Naive B cell (primary cell): ENCODE results near the gene ACVR1. TPM values are rescaled to one million over a fixed set of nuclear protein-coding genes. Genes with fewer than 3 reads are reported as not detected.

ENCODE experiments used
- ATAC-seq, 2 donors: fragments of 150-1000 bp; cut with Tn5 transposase; 2 replicates each; pipeline ENCODE4 v1.10.0; 2021; ENCODE audit warnings: low read depth in 2 of 2, mild to moderate bottlenecking in 2 of 2, moderate library complexity in 2 of 2
- DNase-seq: peaks from one replicate; pipeline ENCODE4 v3.0.0; 2022
- H3K27ac Mint-ChIP-seq, 6 donors: one replicate each; pipeline ENCODE4 v1.8.0; 2020 to 2022; ENCODE audit warnings: mild to moderate bottlenecking in 6 of 6, mixed read lengths in 6 of 6, moderate library complexity in 5 of 6, inconsistent platforms in 2 of 6
- H3K27me3 Mint-ChIP-seq, 3 donors: one replicate each; pipeline ENCODE4 v1.8.0; 2021 to 2022; ENCODE audit warnings: mixed read lengths in 3 of 3, mild to moderate bottlenecking in 1 of 3
- H3K36me3 Mint-ChIP-seq, 2 donors: one replicate each; pipeline ENCODE4 v1.8.0; 2020 to 2022; ENCODE audit warnings: mixed read lengths in 2 of 2, inconsistent platforms in 1 of 2, mild to moderate bottlenecking in 1 of 2
- H3K4me1 Mint-ChIP-seq, 3 donors: one replicate each; pipeline ENCODE4 v1.8.0; 2020 to 2022; ENCODE audit warnings: mixed read lengths in 3 of 3, inconsistent platforms in 1 of 3, mild to moderate bottlenecking in 1 of 3, moderate library complexity in 1 of 3
- H3K4me3 Mint-ChIP-seq, 8 donors: one replicate each; pipeline ENCODE4 v1.8.0; 2020 to 2022; ENCODE audit warnings: mild to moderate bottlenecking in 8 of 8, mixed read lengths in 8 of 8, moderate library complexity in 8 of 8, inconsistent platforms in 2 of 8
- H3K9me3 Mint-ChIP-seq, 7 donors: one replicate each; pipeline ENCODE4 v1.8.0; 2020 to 2022; ENCODE audit warnings: mixed read lengths in 7 of 7, mild to moderate bottlenecking in 5 of 7, inconsistent platforms in 2 of 7, moderate library complexity in 1 of 7
- polyA plus RNA-seq, 6 donors: library from polyadenylated mRNA; unstranded; fragments of 300-500 nt; fragmentation: Illumina TruSeq; gene quantifications; one replicate each; pipeline ENCODE4 v1.2.3, GENCODE V29; 2021; ENCODE audit warnings: low read depth in 6 of 6

The ACVR1 gene
- 1 to 10 TPM in 5 of 6 donors, not detected in 1; 1.1 to 2.8 (median 1.6) TPM for polyA plus RNA-seq

DNA sequence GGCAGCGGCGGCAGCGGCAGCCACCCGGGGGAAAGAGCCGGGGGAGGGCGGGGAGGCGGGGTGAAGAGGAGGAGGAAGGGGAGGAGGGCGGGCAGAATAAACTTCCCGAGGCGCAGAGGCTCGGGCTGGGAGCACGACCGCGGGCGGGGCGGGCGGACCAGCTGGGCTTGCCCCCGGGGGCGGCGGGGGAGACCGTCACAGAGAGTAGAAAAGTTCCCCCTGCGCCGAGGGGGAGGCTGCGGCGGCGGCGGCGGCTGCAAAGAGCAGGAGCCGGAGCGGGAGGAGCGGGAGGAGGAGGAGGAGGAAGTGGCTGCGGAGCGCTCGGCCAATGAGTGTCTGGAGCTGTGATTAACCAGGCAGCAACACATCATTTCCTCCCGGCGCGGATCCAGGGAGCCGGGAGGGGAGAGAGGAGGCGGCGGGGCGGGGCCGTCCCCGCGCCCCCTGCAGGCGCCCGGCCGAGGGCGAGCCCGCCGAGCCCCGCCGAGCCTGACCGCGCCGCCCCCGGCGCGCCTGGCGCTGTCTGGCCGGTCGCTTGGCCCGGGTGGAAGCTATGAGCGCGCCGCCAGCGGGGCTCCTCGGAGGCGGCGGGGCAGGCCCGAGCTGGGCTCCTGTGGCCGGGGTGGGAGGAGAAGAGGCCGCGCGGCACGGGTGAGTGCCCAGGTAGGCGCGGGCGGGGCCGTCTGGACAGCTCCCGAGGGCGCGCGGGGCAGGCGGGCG is at the start of gene ACVR1:
ACVR1 (minus strand) TSS at position 265 of the 720 bp plus-strand sequence. CDS start 76,837 bp downstream, outside the sequence.
- Mint-ChIP-seq H3K4me1 (peaks cover 15 to 23% (median 15%) of the 10 kb centered on the region in 3 donors), H3K27me3 (no peaks in the 10 kb centered on the region), H3K4me3 (peak within 1 kb of the TSS; percentile 84 to 97 (median 94)), H3K9me3 (no peaks in the 10 kb centered on the region), H3K36me3 (no peaks in the 10 kb centered on the region), H3K27ac (peak within 1 kb of the TSS; percentile 67 to 94 (median 91))
- DNase-seq (peak; percentile 77), ATAC-seq (peak; percentile 76 to 83)

DNA sequence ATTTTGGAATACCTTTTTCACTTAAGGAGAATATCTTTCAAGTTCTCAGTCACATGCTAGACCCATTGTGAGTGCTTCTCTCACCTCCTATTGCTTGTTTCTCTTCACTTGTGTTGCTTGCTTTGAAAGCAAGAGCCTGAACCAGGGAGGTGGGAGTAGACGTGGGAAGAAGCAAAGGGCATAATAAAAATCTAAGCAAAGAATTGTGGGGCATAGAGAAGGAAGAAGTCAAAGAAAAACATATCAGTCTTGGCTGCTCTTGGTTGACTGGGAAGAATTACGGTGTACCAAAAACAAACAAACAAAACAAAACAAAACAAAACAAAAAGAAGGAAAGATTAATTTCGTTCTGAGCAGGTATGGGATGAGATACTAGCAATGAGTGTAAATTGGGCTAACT is 48.9 kb upstream of the ACVR1 start:
- ATAC-seq (no peak), DNase-seq (no peak)
- no peaks in the 10 kb centered on the region for H3K4me1 Mint-ChIP-seq
- H3K27ac Mint-ChIP-seq = peak overlapping the region in 1 of 6 donors; percentile 1
- no peaks in the 10 kb centered on the region for H3K36me3 Mint-ChIP-seq
- H3K4me3 Mint-ChIP-seq = no peak overlapping the region
- H3K9me3 Mint-ChIP-seq = no peaks in the 10 kb centered on the region
- peaks cover 6 to 11% (median 7%) of the 10 kb centered on the region in 3 donors for H3K27me3 Mint-ChIP-seq

DNA sequence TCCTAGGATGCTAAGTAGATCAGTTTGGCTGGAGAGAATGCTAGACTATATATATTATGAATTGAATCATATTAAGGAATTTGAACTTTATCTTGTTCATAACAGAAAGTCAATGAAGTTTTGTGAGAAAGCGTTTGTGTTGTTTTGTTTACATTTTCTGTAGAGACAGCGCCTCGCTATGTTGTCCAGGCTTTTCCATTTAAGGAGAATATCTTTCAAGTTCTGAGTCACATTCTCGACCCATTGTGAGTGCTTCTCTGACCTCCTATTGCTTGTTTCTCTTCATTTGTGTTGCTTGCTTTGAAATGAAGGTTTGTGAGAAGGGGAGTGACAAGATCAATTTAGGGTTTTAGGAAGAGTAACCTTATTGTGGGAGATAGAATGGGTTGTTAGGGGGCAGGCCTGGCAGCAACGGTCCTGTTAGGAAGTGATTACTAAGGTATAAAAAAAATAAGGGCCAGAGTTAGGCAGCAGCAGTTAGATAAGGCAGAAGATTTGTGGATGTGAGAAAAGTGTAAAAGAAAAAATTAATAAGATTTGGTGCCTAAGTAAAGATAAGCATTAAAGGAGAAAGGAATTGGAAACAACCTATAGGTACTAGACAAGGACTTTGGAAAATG is 47.6 kb upstream of the ACVR1 start:
- peaks cover 6 to 8% (median 6%) of the 10 kb centered on the region in 3 donors for H3K27me3 Mint-ChIP-seq
- no peaks in the 10 kb centered on the region for H3K9me3 Mint-ChIP-seq
- H3K36me3 Mint-ChIP-seq = no peaks in the 10 kb centered on the region
- DNase-seq (no peak), ATAC-seq (no peak)
- H3K4me3 Mint-ChIP-seq = no peak overlapping the region
- no peaks in the 10 kb centered on the region for H3K4me1 Mint-ChIP-seq
- no peak overlapping the region for H3K27ac Mint-ChIP-seq

DNA sequence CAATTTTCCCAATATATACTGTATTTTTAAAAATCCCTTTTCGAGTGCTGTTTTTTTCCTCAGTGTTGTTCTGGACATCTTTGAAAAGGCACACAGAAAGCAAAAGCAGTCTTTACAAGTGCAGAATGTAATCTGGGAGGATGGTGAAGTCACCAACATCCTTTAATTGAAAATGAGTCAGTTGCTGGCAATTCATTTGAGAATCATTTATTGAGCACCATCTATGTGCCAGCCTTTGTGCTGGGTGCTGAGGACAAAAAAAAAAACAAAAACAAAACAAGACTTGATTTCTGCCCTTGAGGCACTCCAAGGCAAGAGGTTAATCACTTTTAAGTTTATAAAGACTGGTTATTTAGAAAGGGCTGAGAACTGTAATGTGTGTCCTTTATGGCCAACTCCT is 46.7 kb upstream of the ACVR1 start:
- H3K27me3 Mint-ChIP-seq = peaks cover 6 to 13% (median 11%) of the 10 kb centered on the region in 3 donors
- ATAC-seq = no peak
- H3K9me3 Mint-ChIP-seq = peaks cover 0 to 2% (median 0%) of the 10 kb centered on the region in 7 donors
- no peak overlapping the region for H3K27ac Mint-ChIP-seq
- H3K4me3 Mint-ChIP-seq = no peak overlapping the region
- H3K4me1 Mint-ChIP-seq = no peaks in the 10 kb centered on the region
- H3K36me3 Mint-ChIP-seq = no peaks in the 10 kb centered on the region
- DNase-seq = no peak

GRCh38 chr2:157922336-157922735 is 46.2 kb upstream of the ACVR1 start:
- Mint-ChIP-seq H3K4me1 (no peaks in the 10 kb centered on the region), H3K27ac (no peak overlapping the region), H3K9me3 (peaks cover 0 to 3% (median 0%) of the 10 kb centered on the region in 7 donors), H3K27me3 (peaks cover 6 to 13% (median 11%) of the 10 kb centered on the region in 3 donors), H3K36me3 (no peaks in the 10 kb centered on the region), H3K4me3 (no peak overlapping the region)
- DNase-seq = no peak
- no peak for ATAC-seq

- H3K4me3 Mint-ChIP-seq = no peak overlapping the region
- H3K27me3 Mint-ChIP-seq = peaks cover 6 to 13% (median 11%) of the 10 kb centered on the region in 3 donors
- H3K9me3 Mint-ChIP-seq = peaks cover 0 to 3% (median 0%) of the 10 kb centered on the region in 7 donors
- no peaks in the 10 kb centered on the region for H3K4me1 Mint-ChIP-seq
- H3K27ac Mint-ChIP-seq = no peak overlapping the region
- DNase-seq (no peak), ATAC-seq (no peak)
- no peaks in the 10 kb centered on the region for H3K36me3 Mint-ChIP-seq
Observed at GRCh38 chr2:157920736-157921135, 44.6 kb upstream of the ACVR1 start.

GRCh38 chr2:157919181-157919580 is 43.1 kb upstream of the ACVR1 start:
- H3K27ac Mint-ChIP-seq = no peak overlapping the region
- no peak overlapping the region for H3K4me3 Mint-ChIP-seq
- no peaks in the 10 kb centered on the region for H3K4me1 Mint-ChIP-seq

GRCh38 chr2:157918319-157918718 is 42.2 kb upstream of the ACVR1 start:
- Mint-ChIP-seq H3K4me1 (no peaks in the 10 kb centered on the region), H3K4me3 (no peak overlapping the region), H3K27me3 (peaks cover 11 to 20% (median 14%) of the 10 kb centered on the region in 3 donors), H3K9me3 (peaks cover 0 to 10% (median 4%) of the 10 kb centered on the region in 7 donors), H3K36me3 (no peaks in the 10 kb centered on the region), H3K27ac (no peak overlapping the region)
- no peak for ATAC-seq
- DNase-seq = no peak

More at GRCh38 chr2:157919181-157919580, 43.1 kb upstream of the ACVR1 start:
- ATAC-seq (no peak), DNase-seq (no peak)
- no peaks in the 10 kb centered on the region for H3K36me3 Mint-ChIP-seq
- H3K9me3 Mint-ChIP-seq = peaks cover 0 to 3% (median 0%) of the 10 kb centered on the region in 7 donors
- H3K27me3 Mint-ChIP-seq = peaks cover 6 to 13% (median 11%) of the 10 kb centered on the region in 3 donors

DNA sequence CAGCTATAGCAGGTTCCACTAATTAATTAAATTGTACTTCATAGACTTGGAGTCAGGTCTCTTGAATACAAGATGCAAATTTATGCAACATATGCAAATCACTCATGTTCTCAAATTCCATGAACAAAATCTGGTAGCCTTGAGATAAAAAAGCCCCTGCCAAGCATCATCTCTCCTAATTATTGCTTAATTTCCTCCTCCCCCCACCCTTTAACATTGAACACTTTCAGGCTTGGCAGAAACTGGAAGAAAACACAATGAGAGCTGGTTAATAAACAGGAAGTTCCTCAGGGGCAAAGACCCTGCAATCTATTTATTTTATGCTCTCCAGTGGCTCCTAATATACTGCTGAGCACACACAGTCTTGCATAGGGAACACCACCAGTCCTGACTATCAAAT is 35.6 kb upstream of the ACVR1 start:
- no peaks in the 10 kb centered on the region for H3K36me3 Mint-ChIP-seq
- H3K4me3 Mint-ChIP-seq = no peak overlapping the region
- H3K27ac Mint-ChIP-seq = peak overlapping the region in 1 of 6 donors; percentile 28
- peaks cover 11 to 29% (median 25%) of the 10 kb centered on the region in 3 donors for H3K27me3 Mint-ChIP-seq
- H3K4me1 Mint-ChIP-seq = peaks cover under 1 to 4% (median 1%) of the 10 kb centered on the region in 3 donors
- ATAC-seq (no peak), DNase-seq (no peak)
- peaks cover 0 to 18% (median 7%) of the 10 kb centered on the region in 7 donors for H3K9me3 Mint-ChIP-seq

DNA sequence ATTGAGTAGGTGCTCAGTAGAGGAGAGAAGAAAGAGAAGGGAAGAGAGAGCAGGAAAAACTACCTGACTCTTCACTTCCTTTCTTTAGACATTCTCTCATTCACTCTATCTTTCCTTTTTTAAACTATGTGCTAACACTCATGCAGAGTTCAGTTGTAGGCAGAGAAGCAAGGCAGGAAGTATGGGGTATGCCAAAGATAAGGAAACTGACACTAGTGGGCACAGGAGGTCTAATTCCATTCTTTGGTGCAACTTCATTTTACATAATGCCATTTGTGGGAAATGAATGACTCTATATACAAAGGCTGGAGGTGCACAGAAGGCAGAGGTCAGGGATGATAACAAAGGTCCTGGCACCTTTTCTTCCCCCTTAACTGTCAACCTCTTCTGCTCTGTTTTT is 35.1 kb upstream of the ACVR1 start:
- H3K36me3 Mint-ChIP-seq = no peaks in the 10 kb centered on the region
- peaks cover 0 to 18% (median 7%) of the 10 kb centered on the region in 7 donors for H3K9me3 Mint-ChIP-seq
- H3K4me1 Mint-ChIP-seq = peaks cover 4 to 6% (median 6%) of the 10 kb centered on the region in 3 donors
- DNase-seq = no peak
- peaks cover 11 to 29% (median 25%) of the 10 kb centered on the region in 3 donors for H3K27me3 Mint-ChIP-seq
- no peak overlapping the region for H3K4me3 Mint-ChIP-seq
- ATAC-seq = no peak
- H3K27ac Mint-ChIP-seq = no peak overlapping the region

DNA sequence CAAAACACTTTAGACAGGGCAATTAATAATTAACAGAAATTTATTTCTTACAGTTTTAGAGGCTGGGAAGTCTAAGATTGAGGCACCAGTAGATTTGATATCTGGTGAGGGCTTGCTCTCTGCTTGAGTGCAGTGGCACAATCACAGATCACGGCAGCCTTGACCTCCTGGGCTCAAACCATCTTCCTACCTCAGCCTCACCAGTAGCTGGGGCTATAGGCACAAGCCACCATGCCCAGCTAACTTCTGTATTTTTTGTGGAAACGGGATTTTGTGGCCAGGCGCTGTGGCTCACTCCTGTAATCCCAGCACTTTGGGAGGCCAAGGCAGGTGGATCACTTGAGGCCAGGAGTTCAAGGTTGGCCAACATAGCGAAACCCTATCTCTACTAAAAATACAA is 29.0 kb upstream of the ACVR1 start:
- H3K27me3 Mint-ChIP-seq = peaks cover 0 to 3% (median 3%) of the 10 kb centered on the region in 3 donors
- peaks cover 0 to 7% (median 1%) of the 10 kb centered on the region in 7 donors for H3K9me3 Mint-ChIP-seq
- H3K4me3 Mint-ChIP-seq = no peak overlapping the region
- no peaks in the 10 kb centered on the region for H3K36me3 Mint-ChIP-seq
- ATAC-seq (no peak), DNase-seq (no peak)
- H3K27ac Mint-ChIP-seq = no peak overlapping the region
- peaks cover 4 to 6% (median 6%) of the 10 kb centered on the region in 3 donors for H3K4me1 Mint-ChIP-seq

DNA sequence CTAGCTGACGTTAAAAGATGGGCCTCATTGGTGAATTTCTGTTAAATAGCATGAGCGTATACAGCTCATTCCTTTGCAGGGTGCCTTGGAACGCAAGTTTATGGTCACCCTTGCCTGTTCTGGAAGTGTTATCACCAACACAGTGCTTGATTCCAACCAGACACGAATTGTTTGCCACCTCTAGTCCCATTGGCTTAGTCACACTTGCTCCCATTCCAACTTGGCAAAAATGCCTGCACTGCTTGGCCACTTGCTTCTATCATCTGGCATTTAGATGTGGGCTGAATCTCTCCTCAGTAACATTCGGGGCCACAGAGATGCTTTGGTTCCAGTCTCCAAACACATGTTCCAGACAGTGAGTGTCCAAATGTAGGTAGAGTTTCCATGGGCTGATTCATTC is 27.5 kb upstream of the ACVR1 start:
- no peak for DNase-seq
- ATAC-seq = no peak
- Mint-ChIP-seq H3K27ac (no peak overlapping the region), H3K4me1 (peaks cover 10 to 14% (median 12%) of the 10 kb centered on the region in 3 donors), H3K36me3 (no peaks in the 10 kb centered on the region), H3K4me3 (no peak overlapping the region), H3K9me3 (peaks cover 0 to 7% (median 1%) of the 10 kb centered on the region in 7 donors), H3K27me3 (no peaks in the 10 kb centered on the region)

DNA sequence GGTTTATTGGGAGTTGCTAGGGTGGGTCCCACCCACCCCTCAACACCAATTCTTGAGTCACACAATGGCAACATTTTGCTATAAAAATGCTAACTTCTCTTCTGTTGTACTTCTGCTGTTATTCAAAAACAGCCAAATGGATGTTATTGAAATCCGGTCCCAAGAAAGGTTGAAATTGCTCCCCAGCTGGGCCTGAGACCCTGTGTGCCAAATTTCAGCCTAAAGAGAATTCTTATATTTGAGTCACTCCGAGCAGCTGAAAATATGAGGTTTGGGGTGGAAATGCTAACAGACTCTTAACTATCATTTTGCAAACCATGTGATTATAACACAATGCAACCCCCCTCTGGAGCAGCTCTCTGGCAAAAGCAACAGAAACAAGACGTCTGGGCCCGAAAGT is 27.0 kb upstream of the ACVR1 start:
- no peaks in the 10 kb centered on the region for H3K36me3 Mint-ChIP-seq

DNA sequence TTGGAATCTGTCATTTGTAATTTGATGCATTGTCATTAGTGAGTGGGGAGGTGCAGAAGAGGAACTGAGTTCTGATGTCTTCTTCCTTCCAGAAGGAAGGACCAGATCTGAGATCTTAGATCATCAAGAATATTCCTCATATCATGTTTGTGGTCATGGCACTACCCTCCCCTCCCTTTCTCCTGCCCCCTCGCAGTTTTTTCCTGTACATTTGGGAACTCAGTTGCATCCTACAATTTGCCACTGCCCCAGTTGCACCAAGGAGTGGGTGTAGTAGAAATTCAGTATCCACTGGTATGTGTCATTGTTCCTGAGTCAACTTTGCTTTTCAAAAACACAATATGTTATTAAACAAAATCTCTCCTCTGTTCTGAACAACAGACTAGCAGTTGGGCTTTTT is 26.6 kb upstream of the ACVR1 start:
- Mint-ChIP-seq H3K36me3 (peaks cover 0 to 4% of the 10 kb centered on the region in 2 donors), H3K4me1 (peaks cover 20 to 22% (median 21%) of the 10 kb centered on the region in 3 donors), H3K27ac (no peak overlapping the region), H3K27me3 (no peaks in the 10 kb centered on the region), H3K9me3 (peaks cover 0 to 7% (median 3%) of the 10 kb centered on the region in 7 donors), H3K4me3 (no peak overlapping the region)
- ATAC-seq (no peak), DNase-seq (no peak)

More for the DNA sequence above, 27.0 kb upstream of the ACVR1 start:
- Mint-ChIP-seq H3K4me1 (peaks cover 15 to 18% (median 17%) of the 10 kb centered on the region in 3 donors), H3K9me3 (peaks cover 0 to 7% (median 1%) of the 10 kb centered on the region in 7 donors), H3K4me3 (no peak overlapping the region), H3K27me3 (no peaks in the 10 kb centered on the region), H3K27ac (no peak overlapping the region)
- no peak for ATAC-seq
- DNase-seq = no peak
